CD4-positive, CD25-positive, alpha-beta regulatory T cell (primary cell): ENCODE results near the gene NPBWR2. TPM values are rescaled to one million over a fixed set of nuclear protein-coding genes. Genes with fewer than 3 reads are reported as not detected.
A peak's percentile ranks its signal among the peaks of the same experiment; 100 is the strongest.
"Not testable (repeated sequence)": the region's sequence is repeated elsewhere in the genome, so short reads cannot be mapped to it uniquely, and the experiment has no call there.

ENCODE experiments used
- ATAC-seq, 2 donors: fragments of 150-1000 bp; cut with Tn5 transposase; one replicate each; pipeline ENCODE4 v1.10.0; 2021; ENCODE audit warnings: low read depth in 2 of 2, moderate number of reproducible peaks in 2 of 2, moderate library complexity in 1 of 2
- DNase-seq, 3 donors: peaks; one replicate each; pipeline versions ENCODE4 v3.0.0 to v3.0.0-alpha.2; 2012 to 2022; ENCODE audit warnings: mixed read lengths in 1 of 3
- H3K27ac ChIP-seq: one replicate; pipeline ENCODE4 v1.7.0; 2013; ENCODE audit warnings: mild to moderate bottlenecking, low read length; ENCODE audit not compliant: insufficient read depth, poor library complexity, severe bottlenecking
- H3K27me3 ChIP-seq: one replicate; pipeline ENCODE4 v1.7.0; 2013; ENCODE audit warnings: low read length; ENCODE audit not compliant: control insufficient read depth, insufficient read depth
- H3K36me3 ChIP-seq: one replicate; pipeline ENCODE4 v1.7.0; 2013; ENCODE audit warnings: mild to moderate bottlenecking, low read length, moderate library complexity; ENCODE audit not compliant: control insufficient read depth, insufficient read depth
- H3K4me1 ChIP-seq: 2 replicates; pipeline ENCODE4 v1.7.0; 2013; ENCODE audit warnings: mild to moderate bottlenecking, low read length; ENCODE audit not compliant: insufficient read depth, control insufficient read depth, poor library complexity, severe bottlenecking
- H3K4me3 ChIP-seq: one replicate; pipeline ENCODE4 v1.7.0; 2013; ENCODE audit warnings: low read depth, mild to moderate bottlenecking, low read length, moderate library complexity
- H3K9me3 ChIP-seq, 2 experiments: 1 replicate in 1 of 2; 2 replicates in 1 of 2; pipeline ENCODE4 v1.7.0; 2013; ENCODE audit warnings: low read length in 2 of 2, mild to moderate bottlenecking in 1 of 2, moderate library complexity in 1 of 2; ENCODE audit not compliant: control insufficient read depth in 2 of 2
- H3K27ac Mint-ChIP-seq, 3 donors: one replicate each; pipeline ENCODE4 v1.8.0; 2020 to 2022; ENCODE audit warnings: mild to moderate bottlenecking in 3 of 3, mixed read lengths in 3 of 3, moderate library complexity in 2 of 3
- H3K27me3 Mint-ChIP-seq: one replicate; pipeline ENCODE4 v1.8.0; 2022; ENCODE audit warnings: mild to moderate bottlenecking, mixed read lengths
- H3K36me3 Mint-ChIP-seq: one replicate; pipeline ENCODE4 v1.8.0; 2020; ENCODE audit warnings: mixed read lengths
- H3K4me1 Mint-ChIP-seq, 4 donors: one replicate each; pipeline ENCODE4 v1.8.0; 2020 to 2022; ENCODE audit warnings: mixed read lengths in 4 of 4, mild to moderate bottlenecking in 1 of 4
- H3K4me3 Mint-ChIP-seq, 4 donors: one replicate each; pipeline ENCODE4 v1.8.0; 2020 to 2022; ENCODE audit warnings: mild to moderate bottlenecking in 4 of 4, mixed read lengths in 4 of 4, moderate library complexity in 3 of 4
- H3K9me3 Mint-ChIP-seq, 7 donors: one replicate each; pipeline ENCODE4 v1.8.0; 2020 to 2022; ENCODE audit warnings: mixed read lengths in 7 of 7, mild to moderate bottlenecking in 3 of 7, moderate library complexity in 2 of 7
- polyA plus RNA-seq, 4 donors: library from polyadenylated mRNA; unstranded; fragments of 300-500 nt; fragmentation: Illumina TruSeq; gene quantifications; one replicate each; pipeline ENCODE4 v1.2.3, GENCODE V29; 2021
- total RNA-seq: library from RNA; stranded (reverse); gene quantifications from one replicate; pipeline ENCODE4 v1.2.3, GENCODE V29; 2022

Gene NPBWR2
- total and polyA plus RNA-seq, 5 donors from 2014 or later = not detected

- Mint-ChIP-seq H3K36me3 (no peaks in the 10 kb centered on the region), H3K4me3 (peak overlapping the region in 3 of 4 donors; percentile 33 to 72 (median 47)), H3K9me3 (peaks cover 0 to 2% (median 0%) of the 10 kb centered on the region in 7 donors), H3K27ac (peak overlapping the region in 2 of 3 donors; percentile 35 to 93), H3K4me1 (peaks cover 0 to 9% (median 5%) of the 10 kb centered on the region in 4 donors), H3K27me3 (peaks cover 19% of the 10 kb centered on the region)
- Histone ChIP-seq H3K27me3 (no peaks in the 10 kb centered on the region), H3K9me3 (no peaks in the 10 kb centered on the region), H3K4me3 (no peak overlapping the region), H3K4me1 (peaks cover 8% of the 10 kb centered on the region), H3K27ac (no peak overlapping the region), H3K36me3 (no peaks in the 10 kb centered on the region)
- ATAC-seq (peak in 1 of 2 donors; percentile 10), DNase-seq (no peak)
Measured at GRCh38 chr20:64119681-64120341, 12.4 kb upstream of the NPBWR2 start.

- DNase-seq = no peak
- H3K27me3 ChIP-seq = no peaks in the 10 kb centered on the region
- H3K4me3 Mint-ChIP-seq = no peak overlapping the region
Measured at GRCh38 chr20:64119301-64119680, 11.9 kb upstream of the NPBWR2 start.

GRCh38 chr20:64117432-64117777 is 10.0 kb upstream of the NPBWR2 start:
- not testable (repeated sequence) for H3K27ac Mint-ChIP-seq, H3K4me1 Mint-ChIP-seq, H3K9me3 Mint-ChIP-seq, H3K36me3 Mint-ChIP-seq, H3K4me3 ChIP-seq, H3K27me3 Mint-ChIP-seq, H3K4me3 Mint-ChIP-seq, H3K27me3 ChIP-seq, H3K4me1 ChIP-seq, H3K27ac ChIP-seq, H3K9me3 ChIP-seq, H3K36me3 ChIP-seq, DNase-seq, ATAC-seq

More at GRCh38 chr20:64119301-64119680, 11.9 kb upstream of the NPBWR2 start:
- no peaks in the 10 kb centered on the region for H3K9me3 ChIP-seq
- no peaks in the 10 kb centered on the region for H3K36me3 Mint-ChIP-seq
- H3K27ac Mint-ChIP-seq = no peak overlapping the region
- no peak overlapping the region for H3K27ac ChIP-seq
- peaks cover 14% of the 10 kb centered on the region for H3K27me3 Mint-ChIP-seq
- H3K9me3 Mint-ChIP-seq = peaks cover 0 to 2% (median 0%) of the 10 kb centered on the region in 7 donors
- H3K4me3 ChIP-seq = no peak overlapping the region
- peaks cover 8% of the 10 kb centered on the region for H3K4me1 ChIP-seq
- peaks cover 0 to 9% (median 5%) of the 10 kb centered on the region in 4 donors for H3K4me1 Mint-ChIP-seq
- H3K36me3 ChIP-seq = no peaks in the 10 kb centered on the region
- ATAC-seq = no peak

GRCh38 chr20:64116541-64117431 is 9.4 kb upstream of the NPBWR2 start:
- Histone ChIP-seq H3K4me1 (peaks cover 8% of the 10 kb centered on the region), H3K9me3 (no peaks in the 10 kb centered on the region), H3K4me3 (no peak overlapping the region), H3K27me3 (no peaks in the 10 kb centered on the region), H3K27ac (no peak overlapping the region), H3K36me3 (no peaks in the 10 kb centered on the region)
- H3K27ac Mint-ChIP-seq = no peak overlapping the region
- no peak overlapping the region for H3K4me3 Mint-ChIP-seq
- H3K4me1 Mint-ChIP-seq = peaks cover 0 to 9% (median 5%) of the 10 kb centered on the region in 4 donors
- ATAC-seq = no peak
- no peak for DNase-seq
- H3K9me3 Mint-ChIP-seq = peaks cover 0 to 2% (median 0%) of the 10 kb centered on the region in 7 donors
- H3K27me3 Mint-ChIP-seq = peaks cover 6% of the 10 kb centered on the region
- H3K36me3 Mint-ChIP-seq = no peaks in the 10 kb centered on the region

- ATAC-seq = no peak
Measured at GRCh38 chr20:64116016-64116415, 8.7 kb upstream of the NPBWR2 start.

GRCh38 chr20:64115171-64115911 is 8.0 kb upstream of the NPBWR2 start:
- Mint-ChIP-seq H3K36me3 (no peaks in the 10 kb centered on the region), H3K4me1 (peaks cover 0 to 7% (median 4%) of the 10 kb centered on the region in 4 donors), H3K27me3 (peaks cover 2% of the 10 kb centered on the region), H3K27ac (peak overlapping the region in 1 of 3 donors; percentile 66), H3K4me3 (no peak overlapping the region), H3K9me3 (no peaks in the 10 kb centered on the region)
- DNase-seq = no peak
- H3K9me3 ChIP-seq = no peaks in the 10 kb centered on the region
- no peaks in the 10 kb centered on the region for H3K27me3 ChIP-seq
- no peak for ATAC-seq
- H3K36me3 ChIP-seq = no peaks in the 10 kb centered on the region
- H3K4me3 ChIP-seq = no peak overlapping the region
- peaks cover 5% of the 10 kb centered on the region for H3K4me1 ChIP-seq
- H3K27ac ChIP-seq = no peak overlapping the region

More at GRCh38 chr20:64116016-64116415, 8.7 kb upstream of the NPBWR2 start:
- no peak for DNase-seq
- Mint-ChIP-seq H3K27me3 (peaks cover 6% of the 10 kb centered on the region), H3K36me3 (no peaks in the 10 kb centered on the region), H3K9me3 (no peaks in the 10 kb centered on the region), H3K4me1 (peaks cover 0 to 9% (median 5%) of the 10 kb centered on the region in 4 donors), H3K27ac (no peak overlapping the region), H3K4me3 (no peak overlapping the region)
- Histone ChIP-seq H3K4me3 (no peak overlapping the region), H3K36me3 (no peaks in the 10 kb centered on the region), H3K4me1 (peaks cover 8% of the 10 kb centered on the region), H3K9me3 (no peaks in the 10 kb centered on the region), H3K27ac (no peak overlapping the region), H3K27me3 (no peaks in the 10 kb centered on the region)

- no peaks in the 10 kb centered on the region for H3K27me3 Mint-ChIP-seq
- H3K9me3 Mint-ChIP-seq = no peaks in the 10 kb centered on the region
- no peak overlapping the region for H3K4me3 ChIP-seq
- H3K36me3 Mint-ChIP-seq = no peaks in the 10 kb centered on the region
- H3K27ac ChIP-seq = no peak overlapping the region
- no peaks in the 10 kb centered on the region for H3K9me3 ChIP-seq
- no peaks in the 10 kb centered on the region for H3K36me3 ChIP-seq
- DNase-seq (no peak), ATAC-seq (no peak)
- no peak overlapping the region for H3K27ac Mint-ChIP-seq
- no peaks in the 10 kb centered on the region for H3K4me1 ChIP-seq
- H3K4me1 Mint-ChIP-seq = no peaks in the 10 kb centered on the region
- H3K4me3 Mint-ChIP-seq = no peak overlapping the region
- no peaks in the 10 kb centered on the region for H3K27me3 ChIP-seq
Measured at GRCh38 chr20:64114356-64114971, 7.1 kb upstream of the NPBWR2 start.
